Erythroblast (primary cell): ENCODE measurements around the gene TRAF2.

Source experiments
- DNase-seq, 2 experiments: peaks; one replicate each; lab custom pipeline; 2025; lab: John Stamatoyannopoulos, UW
- GATA1 ChIP-seq: IDR thresholded peaks from 2 replicates; pipeline ENCODE4 v1.6.1; 2011; ENCODE audit warnings: low read depth, mild to moderate bottlenecking, control low read depth, low read length, moderate library complexity
- POLR2A ChIP-seq: IDR thresholded peaks from 2 replicates; pipeline ENCODE4 v1.6.1; 2011; ENCODE audit warnings: mild to moderate bottlenecking, low read length

Gene TRAF2

DNA sequence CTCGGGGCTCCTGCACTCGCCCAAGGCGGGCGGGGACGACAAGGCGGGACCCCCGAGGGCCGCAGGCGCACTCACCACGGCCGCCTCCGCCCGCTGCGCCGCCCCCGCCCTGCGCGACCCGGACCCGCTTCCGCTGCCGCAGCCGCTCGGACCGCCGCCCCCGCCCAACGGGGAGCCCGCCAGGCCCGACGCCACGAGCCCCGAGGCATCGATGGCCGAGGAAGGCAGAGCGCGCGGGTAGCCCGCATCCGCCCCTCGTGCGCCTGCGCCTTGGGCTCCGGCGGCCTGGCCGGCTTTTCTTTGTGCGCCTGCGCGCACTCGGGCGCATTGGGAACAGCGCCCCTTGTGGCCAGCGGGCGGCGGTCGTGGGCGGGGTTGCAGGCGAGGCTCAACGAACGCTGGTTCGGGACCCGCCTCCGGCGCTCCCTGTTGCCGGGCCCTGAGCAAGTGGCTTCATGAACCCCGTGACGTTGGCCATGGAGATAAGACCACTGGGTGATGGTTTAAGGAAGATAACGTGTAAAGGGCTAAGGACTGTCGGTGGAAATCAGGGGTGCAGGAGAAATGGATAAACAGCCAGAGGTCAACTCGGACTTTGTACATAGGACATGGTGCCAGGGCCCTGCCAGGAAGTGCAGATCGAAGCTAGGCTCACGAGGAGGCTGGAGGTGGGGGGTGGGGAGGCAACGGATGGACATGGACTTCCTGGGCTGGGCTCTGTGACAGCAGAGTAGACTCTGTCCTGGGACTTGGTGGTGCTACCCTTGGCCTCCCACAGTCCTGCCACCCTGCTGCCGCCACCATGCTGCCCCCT, 58.4 kb downstream of the TRAF2 start, which contains the start of the genes C8G and FBXW5:
TSS of gene C8G (plus strand) at position 725 of the 814 bp plus-strand sequence. CDS start at position 803, 78 bp downstream.
TSS of gene FBXW5 (minus strand) at position 220 of the 814 bp plus-strand sequence. CDS start 655 bp downstream, outside the sequence.
- TF ChIP-seq GATA1 (no peak), POLR2A (peak; percentile 69)
- peak; percentile 96 to 98 for DNase-seq

DNA sequence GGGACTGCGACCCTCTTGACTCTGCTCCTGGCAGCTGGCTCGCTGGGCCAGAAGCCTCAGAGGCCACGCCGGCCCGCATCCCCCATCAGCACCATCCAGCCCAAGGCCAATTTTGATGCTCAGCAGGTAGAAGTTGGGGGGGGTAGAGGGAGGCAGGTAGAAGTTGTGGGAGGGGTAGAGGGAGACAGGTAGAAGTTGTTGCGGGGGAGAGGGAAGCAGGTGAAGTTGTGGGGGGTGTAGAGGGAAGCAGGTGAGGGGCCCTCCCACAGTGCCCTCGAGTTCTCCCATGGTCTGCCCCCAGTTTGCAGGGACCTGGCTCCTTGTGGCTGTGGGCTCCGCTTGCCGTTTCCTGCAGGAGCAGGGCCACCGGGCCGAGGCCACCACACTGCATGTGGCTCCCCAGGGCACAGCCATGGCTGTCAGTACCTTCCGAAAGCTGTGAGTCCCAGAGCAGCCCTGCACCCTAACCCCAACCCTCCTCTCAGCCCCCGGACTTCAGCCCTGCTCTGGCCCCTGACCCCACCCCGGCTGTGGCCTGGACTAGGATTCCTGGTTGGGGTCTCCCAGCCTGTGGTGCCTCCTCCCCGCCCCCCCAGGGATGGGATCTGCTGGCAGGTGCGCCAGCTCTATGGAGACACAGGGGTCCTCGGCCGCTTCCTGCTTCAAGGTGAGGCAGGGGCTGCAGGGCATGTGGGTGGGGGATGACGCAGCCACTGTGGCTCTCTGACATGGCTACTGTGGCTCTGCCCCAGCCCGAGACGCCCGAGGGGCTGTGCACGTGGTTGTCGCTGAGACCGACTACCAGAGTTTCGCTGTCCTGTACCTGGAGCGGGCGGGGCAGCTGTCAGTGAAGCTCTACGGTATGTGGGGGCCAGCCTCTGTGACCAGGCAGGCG, 59.3 kb downstream of the TRAF2 start:
- no peak for DNase-seq
- no peak for TF ChIP-seq GATA1
- no peak for TF ChIP-seq POLR2A

GRCh38 chr9:136946228-136947027, 60.1 kb downstream of the TRAF2 start:
- TF ChIP-seq GATA1 (no peak), POLR2A (no peak)
- no peak for DNase-seq

GRCh38 chr9:136947028-136947891, 60.9 kb downstream of the TRAF2 start:
- TF ChIP-seq POLR2A (no peak), GATA1 (no peak)
- DNase-seq = no peak

GRCh38 chr9:136947955-136948510, 61.7 kb downstream of the TRAF2 start:
- peak; percentile 56 to 58 for DNase-seq
- no peak for TF ChIP-seq GATA1
- TF ChIP-seq POLR2A = no peak

- no peak for DNase-seq
- TF ChIP-seq GATA1 (no peak), POLR2A (no peak)
These were observed 63.0 kb downstream of the TRAF2 start for GRCh38 chr9:136949239-136949816.

GRCh38 chr9:136949817-136950655, 63.7 kb downstream of the TRAF2 start:
- peak; percentile 92 to 96 for DNase-seq
- TF ChIP-seq POLR2A = peak; percentile 55
- TF ChIP-seq GATA1 = no peak

DNA sequence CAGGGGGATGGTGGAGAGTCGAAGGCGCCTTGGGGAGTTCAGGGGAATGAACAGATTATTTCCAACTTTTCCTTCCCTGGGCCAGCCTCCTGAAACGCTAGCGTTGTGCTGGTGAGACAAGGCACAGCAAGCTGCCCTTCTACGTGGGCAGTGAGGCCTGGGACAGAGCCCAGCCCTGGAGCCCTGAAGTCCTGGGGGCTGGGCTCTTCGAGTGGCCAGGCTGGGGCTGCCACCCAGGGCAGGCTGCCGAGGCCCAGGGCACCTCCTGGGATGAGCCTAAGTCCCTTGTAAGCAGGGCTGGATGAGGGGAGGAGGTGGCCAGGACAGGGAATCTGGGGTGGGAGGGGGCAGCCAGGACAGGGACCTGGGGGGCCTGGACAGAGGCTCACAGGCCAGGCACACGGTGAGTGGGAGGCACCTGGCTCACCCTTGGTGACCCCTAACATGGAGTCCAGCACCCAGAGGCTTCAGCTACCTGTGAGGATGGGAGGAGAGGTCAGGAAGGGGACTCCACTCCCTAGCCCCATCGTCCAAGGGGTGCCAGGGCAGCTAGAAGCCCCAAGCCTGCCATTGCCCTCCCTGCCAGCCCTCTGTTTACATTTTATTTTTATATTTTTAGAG, 64.5 kb downstream of the TRAF2 start:
- TF ChIP-seq GATA1 (no peak), POLR2A (no peak)
- no peak for DNase-seq

GRCh38 chr9:136951541-136952320, 65.4 kb downstream of the TRAF2 start, which contains the start of gene LCN12:
LCN12 (plus strand) TSS chr9:136952273; CDS start chr9:136952328, 55 bp downstream.
- TF ChIP-seq GATA1 (no peak), POLR2A (no peak)
- DNase-seq = no peak

GRCh38 chr9:136952321-136952850, 66.1 kb downstream of the TRAF2 start:
- no peak for DNase-seq
- TF ChIP-seq POLR2A (no peak), GATA1 (no peak)
